NCI-H1092 (cell line): ENCODE results near the gene LSM14B.
"Not testable (repeated sequence)": the region's sequence is repeated elsewhere in the genome, so short reads cannot be mapped to it uniquely, and the experiment has no call there.

Experiments used
- DNase-seq: peaks from one replicate; lab custom pipeline; 2025; lab: John Stamatoyannopoulos, UW

The LSM14B gene

DNA sequence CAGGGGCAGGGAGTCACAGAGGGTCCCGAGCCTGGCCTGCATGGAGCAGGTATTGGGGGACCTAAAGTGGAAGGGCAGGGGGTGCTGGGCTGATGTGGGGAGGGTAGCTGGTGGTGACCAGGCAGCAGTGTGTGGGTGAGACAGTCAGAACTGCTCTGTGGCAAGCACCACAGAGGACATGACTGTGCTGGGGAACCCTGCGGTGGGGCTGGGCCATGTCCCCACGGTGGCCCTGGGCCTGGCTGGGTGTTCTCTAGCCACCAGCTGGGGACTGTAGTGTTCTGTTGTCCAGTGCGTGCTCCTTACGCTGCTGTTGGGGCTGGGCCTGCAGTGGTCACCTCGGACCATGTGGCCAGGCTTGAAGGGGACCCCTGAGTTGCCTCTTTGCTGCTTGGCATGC, 24.9 kb downstream of the LSM14B start:
- no peak for DNase-seq

DNA sequence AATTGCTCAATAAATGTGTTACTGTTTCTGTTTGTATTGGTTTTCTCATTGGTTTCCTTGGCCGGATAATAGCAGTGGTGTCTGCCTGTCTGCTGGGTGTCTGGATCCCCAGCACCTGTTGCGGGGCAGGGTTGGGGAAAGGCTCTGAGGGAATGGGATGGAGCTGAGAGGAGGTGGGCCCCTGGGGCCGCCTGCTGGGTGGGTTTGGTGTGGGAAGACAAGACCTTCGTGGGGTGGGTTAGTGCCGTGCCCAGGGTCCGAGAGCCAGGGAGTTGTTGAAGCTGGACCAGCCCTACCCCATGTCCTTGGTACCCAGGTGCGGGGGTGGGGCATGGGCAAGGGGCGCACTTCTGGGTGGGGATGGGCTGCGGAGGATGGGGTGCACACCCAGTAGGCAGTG, 25.3 kb downstream of the LSM14B start:
- DNase-seq = no peak

DNA sequence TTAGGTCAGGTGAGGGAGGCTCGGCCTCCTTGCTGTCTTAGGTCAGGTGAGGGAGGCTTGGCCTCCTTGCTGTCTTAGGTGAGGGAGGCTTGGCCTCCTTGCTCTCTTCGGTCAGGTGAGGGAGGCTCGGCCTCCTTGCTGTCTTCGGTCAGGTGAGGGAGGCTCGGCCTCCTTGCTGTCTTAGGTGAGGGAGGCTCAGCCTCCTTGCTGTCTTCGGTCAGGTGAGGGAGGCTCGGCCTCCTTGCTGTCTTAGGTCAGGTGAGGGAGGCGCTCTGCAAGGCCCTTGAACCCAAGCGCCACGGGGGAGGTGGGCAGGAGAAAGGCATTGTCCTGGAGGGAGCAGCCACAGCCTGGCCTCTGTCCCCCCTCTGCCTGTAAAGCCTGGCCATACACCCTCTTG, 26.1 kb downstream of the LSM14B start:
- not testable (repeated sequence) for DNase-seq

DNA sequence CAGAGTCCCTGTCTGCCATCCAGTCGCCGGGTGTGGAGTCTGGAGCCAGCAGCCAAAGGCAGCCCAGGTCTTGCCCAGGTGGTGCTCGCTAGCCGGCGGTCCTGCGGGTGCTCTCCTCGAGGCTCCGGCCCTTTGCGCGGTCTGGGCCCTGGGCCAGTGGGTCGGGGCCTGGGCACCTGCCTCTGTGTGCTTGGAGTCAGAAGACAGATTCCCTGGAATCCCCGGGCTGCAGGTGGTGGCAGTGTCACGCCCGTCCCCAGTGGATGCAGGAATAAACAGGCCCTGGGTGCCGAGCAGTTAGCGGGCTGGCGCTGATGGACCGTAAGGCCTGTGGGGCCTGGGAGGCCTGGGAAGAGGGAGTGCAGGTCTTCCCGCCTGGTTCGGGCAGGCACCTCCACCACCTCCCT, 26.6 kb downstream of the LSM14B start:
- DNase-seq = no peak

DNA sequence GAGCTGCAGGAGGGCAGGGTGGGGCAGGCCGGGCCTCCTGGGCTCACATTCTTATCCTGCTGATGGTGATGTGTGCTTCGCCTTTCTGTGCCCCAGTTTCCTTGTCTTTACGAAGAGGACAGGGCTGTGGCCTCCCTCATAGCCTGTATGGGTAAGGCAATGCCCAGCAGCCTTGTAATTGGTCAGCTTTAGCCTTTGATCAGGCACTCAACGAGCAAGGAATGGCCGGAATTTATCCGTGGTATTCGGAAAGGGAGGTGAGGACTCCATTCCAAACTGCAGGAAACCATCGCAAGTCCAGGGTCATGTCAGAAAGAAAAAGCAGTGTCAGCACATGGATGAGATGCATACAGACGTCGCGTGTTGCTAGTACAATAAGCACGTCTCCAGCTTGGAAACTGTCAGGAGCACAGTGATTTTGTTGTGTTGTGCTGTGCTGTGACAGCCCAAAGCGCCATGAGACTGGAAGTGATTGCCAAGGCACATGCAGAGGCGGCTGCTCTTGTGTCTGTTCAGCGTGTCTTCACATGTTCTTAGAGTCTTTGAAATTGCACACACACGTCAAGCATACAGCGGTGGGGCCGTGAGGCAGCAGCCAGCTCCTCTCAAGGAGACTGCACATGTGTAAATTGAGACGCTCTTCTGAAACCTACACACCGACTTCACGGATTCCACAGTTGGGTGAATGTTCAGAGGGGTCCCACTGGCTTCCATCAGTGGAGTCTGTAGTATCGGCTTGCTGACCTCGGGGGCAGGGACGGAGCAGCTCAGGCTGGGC, 27.4 kb downstream of the LSM14B start:
- no peak for DNase-seq

DNA sequence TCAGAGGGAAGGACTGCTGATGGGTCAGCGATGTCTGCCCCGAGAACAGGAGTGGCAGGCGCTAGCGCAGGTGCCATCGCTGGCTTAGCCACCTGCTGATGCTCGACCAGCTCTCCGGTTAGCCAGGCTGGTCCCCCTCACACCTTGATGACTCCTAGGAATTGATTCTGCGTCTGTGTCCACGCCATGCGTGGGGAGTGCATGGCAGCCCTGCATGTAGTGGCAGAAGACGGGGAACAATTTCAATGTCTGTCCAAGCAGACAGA, 28.0 kb downstream of the LSM14B start:
- no peak for DNase-seq

DNA sequence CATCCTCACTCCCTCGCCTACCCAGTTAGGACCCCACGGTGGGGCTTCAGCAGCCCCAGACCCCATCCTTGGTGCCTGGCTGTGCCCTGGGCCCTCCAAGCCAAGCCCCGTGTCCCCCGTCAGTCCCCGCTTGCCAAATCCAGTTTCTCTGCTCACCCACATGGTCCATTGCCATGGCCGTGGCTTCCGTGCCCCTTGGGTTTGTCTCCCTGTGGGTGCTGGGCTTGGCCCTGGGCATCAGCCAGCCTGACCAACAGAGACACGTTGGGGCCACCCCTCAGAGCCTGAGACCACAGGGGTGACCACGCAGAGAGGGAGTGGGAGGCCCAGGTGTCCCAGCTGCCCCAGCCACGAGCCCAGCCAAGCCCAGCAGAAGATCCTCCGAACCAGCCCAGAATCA, 28.9 kb downstream of the LSM14B start:
- DNase-seq = no peak

DNA sequence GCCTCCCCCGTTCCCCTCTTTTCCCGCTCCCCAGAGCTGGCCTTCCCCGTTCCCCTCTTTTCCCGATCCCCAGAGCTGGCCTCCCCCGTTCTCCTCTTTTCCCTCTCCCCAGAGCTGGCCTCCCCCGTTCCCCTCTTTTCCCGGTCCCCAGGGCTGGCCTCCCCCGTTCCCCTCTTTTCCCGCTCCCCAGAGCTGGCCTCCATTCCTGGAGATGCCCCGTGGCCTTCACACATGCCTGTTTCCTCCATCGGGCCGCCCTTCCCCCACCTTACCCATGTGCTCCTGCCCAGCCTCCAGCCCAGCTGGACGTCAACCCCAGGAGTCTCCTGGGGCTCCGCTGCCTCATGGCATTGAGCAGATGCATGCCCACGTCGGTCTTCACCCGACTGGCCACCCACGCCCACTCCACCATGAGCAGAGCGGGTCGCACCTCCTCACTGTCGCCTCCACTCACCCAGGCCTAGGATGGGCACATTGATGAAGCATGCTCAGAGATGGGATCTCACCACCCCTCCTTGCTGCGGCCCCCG, 29.6 kb downstream of the LSM14B start:
- DNase-seq = no peak

DNA sequence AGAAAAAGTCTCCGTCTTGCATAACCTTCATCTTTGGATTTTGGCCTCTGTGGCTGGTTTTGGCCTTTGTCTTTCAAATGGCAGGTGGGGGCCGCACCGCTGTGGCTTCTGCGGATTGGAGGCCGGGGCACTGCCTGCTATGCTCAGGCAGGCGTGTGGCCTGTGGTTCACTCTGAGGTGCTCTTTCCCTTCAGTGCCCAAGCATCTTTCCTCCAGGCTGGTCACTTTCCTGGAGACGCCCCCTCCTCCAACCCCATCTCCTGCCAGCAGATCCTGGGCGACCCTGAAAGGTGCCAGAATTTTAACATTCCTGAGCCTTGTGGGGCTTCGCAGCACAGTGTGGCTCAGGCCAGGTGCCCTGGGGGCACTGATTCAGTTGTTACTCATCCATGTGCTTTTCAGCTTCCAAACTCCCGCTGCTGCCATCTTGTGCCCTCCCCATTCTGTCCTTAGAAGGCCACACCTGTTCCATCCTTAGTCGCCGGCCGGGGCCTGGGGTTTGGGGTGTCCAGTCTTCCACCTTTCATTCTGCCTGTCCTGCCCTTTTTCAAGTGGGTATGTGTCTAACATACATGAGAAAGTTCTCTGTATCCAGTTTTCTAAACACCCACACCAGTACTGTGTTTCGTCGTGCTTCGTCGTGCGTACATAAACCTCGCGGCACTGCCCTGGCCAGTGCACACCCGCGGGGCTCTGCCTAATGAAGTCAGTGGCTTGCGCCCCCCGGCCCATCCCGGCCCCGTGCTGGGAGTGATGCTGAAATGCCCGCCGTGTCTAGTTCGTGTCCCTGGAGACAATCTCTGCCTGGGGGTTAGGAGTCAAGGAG, 33.4 kb downstream of the LSM14B start:
- DNase-seq = no peak

DNA sequence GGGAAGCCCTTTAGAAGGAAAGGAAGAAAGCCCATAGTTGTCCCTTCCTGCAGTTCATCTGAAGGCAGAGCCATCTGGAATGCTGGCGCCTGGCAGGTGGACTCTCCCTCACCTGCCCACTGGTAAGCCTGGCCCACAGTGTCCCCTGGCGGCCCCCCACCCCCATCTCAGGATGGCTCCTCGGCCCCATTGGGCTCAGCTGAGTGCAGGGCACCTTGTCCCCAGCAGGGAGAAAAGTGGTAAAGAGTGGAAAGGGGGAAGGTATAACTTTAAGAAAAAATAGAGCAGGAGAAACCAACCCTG, 33.9 kb downstream of the LSM14B start:
- no peak for DNase-seq

DNA sequence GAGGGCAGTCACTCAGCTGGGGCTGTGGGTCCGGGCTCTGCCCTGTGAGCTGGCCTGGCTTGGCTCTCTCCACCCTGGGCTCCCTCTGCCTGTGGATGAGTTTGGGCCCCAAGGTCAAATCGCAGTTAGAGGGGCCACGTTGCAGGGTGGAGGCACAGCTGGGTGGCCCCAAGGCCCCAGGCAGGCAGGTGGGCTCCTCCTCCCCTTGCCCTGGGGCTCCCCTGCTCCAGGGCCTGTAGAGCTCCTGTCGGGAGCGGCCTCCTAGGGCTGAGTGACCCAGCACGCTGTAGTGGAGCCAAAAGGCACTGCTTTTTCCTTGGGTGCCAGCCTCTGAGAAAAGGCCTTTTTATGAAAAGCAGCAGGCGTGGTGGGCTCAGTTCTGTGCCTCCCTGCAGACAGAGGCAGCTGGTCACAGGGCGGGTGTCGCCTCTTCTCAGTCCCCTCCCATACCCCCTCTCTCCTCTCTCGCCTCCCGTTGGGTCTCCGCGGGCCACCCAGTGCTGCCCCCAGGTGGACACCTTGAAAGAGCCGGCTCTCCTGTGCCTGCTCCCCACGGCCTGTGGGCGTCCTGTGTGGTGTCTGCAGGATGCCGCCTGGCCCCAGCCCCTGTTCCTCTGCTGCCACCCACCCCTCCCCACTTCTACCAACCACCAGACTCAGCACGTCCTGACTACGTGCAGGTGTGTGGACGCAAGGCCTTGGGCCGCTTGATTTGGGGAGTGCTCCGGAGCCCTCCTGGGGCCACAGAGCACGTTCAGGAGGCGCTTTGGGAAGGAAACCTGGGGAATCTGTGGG, 34.5 kb downstream of the LSM14B start:
- no peak for DNase-seq

DNA sequence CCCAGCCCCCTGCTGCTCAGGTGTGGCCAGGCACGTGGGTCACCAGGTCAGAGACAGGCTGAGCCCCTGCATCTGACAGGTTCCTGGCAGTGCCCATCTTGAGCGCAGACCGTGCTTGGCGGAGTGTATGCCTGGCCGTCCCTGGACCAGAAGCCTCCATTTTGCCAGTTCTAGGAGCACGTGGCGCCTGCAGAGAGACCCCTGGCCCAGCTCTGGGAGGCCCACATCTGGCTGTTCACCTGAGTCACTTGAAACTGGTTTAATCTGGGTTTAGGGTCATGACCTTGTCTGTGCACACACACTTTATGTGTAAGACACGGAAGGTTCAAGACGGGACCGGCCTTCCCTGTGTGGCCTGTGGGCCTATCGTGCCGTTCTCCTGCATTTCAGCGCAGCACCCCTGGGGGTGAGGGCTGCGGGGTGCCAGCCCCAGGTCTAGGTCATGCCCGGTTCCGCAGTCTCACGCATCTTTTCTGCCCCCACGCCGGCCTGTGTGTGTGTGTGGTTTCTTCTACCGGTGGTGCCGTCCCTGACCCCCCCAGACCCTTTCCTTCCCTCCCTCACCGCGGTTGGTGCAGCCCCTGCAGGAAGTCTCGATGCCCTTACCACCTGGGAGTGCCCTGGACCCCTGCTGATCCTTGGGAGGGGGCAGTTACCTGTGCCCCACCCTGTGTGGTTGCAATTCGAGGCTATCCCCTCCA, 35.3 kb downstream of the LSM14B start:
- DNase-seq = no peak

DNA sequence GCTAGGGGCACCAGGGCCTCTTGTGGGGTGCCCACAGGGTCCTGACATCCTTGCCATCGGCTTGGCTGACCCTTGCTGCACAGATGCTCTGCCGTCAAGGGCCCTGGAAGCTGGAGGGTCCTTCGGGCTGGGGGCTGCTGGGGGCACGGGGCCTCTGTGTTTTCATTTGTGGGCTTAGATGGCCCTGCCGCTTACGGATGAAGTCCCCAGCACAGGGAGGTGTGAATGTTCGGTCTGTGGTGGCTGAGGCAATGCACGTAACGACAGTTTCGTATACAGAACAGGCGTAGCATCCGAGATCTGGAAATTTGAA, 35.8 kb downstream of the LSM14B start:
- no peak for DNase-seq

DNA sequence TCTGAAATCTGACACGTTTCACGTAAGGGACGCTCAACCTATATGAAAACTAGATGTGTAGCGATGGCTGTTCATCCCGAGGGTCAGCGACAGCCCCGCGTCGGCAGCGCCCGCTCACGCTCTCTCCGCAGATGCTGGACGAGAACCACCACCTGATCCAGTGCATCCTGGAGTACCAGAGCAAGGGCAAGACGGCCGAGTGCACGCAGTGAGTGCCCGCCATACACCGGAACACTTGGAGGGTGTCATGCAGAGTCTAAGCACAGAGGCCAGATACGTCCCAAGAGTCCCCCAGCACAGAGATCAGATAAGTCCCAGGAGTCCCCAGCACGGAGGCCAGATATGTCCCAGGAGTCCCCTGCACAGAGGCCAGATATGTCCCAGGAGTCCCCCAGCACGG, 36.3 kb downstream of the LSM14B start:
- DNase-seq = no peak

DNA sequence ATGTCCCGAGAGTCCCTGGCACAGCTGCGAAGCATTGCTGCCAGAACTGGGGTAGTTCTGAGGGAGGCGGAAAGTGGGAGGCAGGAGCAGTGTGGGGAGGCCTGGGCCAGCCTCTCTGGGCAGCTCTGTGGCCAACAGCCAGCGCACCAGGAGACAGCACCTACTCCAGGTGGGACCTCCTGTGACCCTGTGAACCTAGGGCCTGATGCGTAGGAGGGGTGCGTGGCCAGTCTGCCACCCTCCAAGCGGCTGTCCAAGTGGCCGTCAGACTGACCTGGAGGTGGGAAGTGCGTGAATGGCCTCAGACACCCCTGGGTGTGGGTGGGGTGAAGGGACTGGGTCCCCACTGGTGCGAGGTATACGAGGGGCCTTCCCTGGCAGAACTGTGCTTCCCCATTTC, 36.8 kb downstream of the LSM14B start:
- no peak for DNase-seq

DNA sequence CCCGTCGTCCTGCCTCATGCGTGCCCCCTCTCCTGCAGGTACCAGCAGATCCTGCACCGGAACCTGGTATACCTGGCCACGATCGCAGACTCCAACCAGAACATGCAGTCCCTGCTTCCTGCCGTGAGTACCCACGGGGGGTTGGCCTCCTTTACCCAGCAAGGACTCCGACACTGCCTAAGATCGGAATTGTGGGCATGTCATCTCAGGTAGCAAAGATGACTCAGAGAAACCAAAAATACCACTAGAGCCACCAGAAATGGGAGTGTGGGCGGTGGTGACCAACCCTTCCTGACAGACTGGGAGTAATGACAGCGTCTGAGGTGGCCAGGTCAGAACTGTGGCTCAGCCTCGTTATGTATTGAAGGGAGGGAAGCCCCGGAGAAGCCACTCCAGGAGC, 37.6 kb downstream of the LSM14B start:
- no peak for DNase-seq

DNA sequence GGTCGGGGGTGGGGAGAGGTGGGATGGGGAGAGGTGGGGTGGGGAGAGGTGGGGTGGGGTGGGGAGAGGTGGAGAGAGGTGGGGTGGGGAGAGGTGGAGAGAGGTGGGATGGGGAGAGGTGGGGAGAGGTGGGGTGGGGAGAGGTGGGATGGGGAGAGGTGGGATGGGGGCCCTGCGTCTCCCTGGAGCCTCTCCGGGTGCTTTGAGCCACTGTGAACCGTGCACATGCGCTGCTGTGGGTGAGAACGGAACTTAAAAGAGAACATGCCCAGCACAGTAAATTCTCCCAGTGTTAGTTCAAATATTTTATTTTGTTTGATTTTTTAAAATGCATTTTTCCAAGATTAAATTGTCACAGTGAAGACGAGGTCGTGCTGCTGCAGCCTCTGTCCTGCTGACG, 38.0 kb downstream of the LSM14B start:
- no peak for DNase-seq

DNA sequence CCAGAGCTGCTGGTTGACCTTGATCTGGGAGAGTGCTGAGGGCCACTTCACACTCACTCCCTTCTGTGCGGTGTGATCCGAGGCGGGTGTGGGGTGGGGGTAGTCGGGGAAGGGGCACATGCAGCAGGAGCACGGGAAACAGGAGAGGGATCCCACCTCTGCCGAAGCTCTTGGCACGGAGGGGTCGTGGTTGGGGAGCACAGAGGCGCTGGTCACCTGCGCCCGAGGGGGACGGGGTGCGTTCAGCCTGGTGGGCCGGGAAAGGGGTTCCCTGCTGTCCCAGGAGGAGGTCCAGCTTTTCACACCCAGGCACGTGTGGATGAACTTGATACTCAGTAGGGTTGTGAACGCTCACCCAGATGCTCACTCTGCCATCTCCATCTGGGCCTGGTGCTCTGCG, 38.6 kb downstream of the LSM14B start:
- DNase-seq = no peak

DNA sequence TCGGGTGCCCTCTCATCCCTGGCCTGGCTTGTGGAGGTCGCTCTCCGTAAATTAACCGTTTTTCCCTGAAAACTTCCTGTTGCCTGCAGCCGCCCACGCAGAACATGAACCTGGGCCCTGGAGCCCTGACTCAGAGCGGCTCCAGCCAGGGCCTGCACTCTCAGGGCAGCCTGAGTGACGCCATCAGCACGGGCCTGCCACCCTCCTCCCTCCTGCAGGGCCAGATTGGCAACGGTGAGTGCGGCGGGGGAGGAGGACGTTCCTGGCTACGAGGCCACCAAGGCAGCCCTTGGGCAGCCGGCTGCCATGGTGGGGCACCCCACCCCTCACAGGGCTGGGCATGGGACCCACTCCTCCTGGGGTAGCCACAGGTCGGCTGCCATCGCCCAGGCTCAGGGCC, 39.1 kb downstream of the LSM14B start:
- no peak for DNase-seq

DNA sequence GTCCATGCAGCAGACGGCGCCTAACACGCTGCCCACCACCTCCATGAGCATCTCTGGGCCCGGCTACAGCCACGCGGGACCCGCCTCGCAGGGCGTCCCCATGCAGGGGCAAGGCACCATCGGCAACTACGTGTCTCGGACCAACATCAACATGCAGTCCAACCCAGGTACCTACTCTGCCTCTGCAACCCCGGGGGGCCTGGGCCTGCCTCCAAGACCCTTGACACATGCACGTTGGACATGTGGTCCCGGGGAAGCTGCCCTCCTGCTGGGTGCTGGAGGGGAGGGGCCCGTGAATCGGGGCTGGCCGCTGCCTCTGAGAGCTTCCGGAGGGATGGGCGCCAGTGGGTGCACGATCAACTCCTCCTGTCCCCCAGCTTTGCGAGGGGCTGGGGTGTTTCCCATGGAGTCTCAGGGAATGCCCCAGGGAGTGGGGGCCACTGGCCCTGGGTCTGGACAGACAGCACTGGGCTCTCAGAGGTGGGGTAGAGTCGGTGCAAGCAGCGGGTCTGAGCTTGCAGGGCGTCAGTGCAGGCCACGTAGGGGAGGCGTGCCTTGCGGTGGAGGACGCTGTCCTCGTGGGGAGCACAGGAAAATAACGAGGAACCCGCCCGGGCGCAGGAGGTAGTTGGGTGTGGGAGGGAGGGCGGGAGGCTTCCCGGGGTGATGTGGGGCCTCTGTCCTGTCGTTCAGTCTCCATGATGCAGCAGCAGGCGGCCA, 40.6 kb downstream of the LSM14B start:
- no peak for DNase-seq

DNA sequence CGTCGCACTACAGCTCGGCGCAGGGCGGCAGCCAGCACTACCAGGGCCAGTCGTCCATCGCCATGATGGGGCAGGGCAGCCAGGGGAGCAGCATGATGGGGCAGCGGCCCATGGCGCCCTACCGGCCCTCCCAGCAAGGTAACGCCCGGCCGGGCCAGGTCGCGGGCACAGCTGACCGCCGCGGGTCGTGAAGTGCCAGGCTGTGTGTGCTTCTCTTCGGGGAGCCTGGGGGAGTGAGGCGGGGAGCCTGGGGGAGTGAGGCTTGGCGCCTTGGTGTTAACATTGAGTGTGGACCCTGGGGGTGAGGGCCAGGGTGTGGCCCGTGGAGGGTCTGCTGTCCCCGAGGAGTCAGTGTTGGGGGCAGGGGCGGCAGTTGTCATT, 41.2 kb downstream of the LSM14B start:
- no peak for DNase-seq
